GM12801 (cell line): ENCODE data around the gene MACROD1.

Experiments
- CTCF ChIP-seq: IDR thresholded peaks from one replicate; pipeline ENCODE4 v1.5.1; 2011; ENCODE audit warnings: control low read depth; ENCODE audit not compliant: insufficient read length; ENCODE audit errors: extremely low read depth

Gene MACROD1

DNA sequence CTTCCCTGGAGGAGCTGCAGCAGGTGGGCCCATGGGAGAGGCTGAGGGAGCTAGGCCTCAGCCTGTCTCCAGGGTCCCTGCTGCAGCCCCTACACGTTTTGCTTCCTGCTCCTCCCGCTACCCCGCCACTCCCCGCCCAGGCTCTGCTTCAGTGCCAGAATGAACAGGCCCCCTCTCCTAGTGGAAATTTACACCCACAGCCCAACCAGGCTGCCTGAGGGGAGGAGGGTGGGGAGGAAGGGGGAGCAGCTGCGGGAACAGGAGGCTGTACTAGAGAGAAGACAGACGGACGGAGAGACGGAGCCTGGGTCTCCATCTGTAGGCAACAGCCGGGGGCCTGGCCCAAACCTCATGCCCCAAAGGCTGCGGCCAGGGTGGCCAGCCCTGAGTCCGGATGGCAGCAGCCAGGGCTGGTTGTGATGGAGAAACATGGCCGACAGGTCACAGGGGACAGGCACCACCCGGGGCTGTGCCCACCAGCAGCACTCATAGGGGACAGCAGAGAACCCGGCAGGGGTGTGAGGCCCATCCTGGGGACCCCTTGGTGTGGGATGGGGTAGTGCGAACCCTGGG lies 109.6 kb downstream of the MACROD1 start:
- no peak for TF ChIP-seq CTCF

- no peak for TF ChIP-seq CTCF
Observed at GRCh38 chr11:64055077-64055476, 110.8 kb downstream of the MACROD1 start.

GRCh38 chr11:64053699-64054098 lies 112.2 kb downstream of the MACROD1 start:
- no peak for TF ChIP-seq CTCF

DNA sequence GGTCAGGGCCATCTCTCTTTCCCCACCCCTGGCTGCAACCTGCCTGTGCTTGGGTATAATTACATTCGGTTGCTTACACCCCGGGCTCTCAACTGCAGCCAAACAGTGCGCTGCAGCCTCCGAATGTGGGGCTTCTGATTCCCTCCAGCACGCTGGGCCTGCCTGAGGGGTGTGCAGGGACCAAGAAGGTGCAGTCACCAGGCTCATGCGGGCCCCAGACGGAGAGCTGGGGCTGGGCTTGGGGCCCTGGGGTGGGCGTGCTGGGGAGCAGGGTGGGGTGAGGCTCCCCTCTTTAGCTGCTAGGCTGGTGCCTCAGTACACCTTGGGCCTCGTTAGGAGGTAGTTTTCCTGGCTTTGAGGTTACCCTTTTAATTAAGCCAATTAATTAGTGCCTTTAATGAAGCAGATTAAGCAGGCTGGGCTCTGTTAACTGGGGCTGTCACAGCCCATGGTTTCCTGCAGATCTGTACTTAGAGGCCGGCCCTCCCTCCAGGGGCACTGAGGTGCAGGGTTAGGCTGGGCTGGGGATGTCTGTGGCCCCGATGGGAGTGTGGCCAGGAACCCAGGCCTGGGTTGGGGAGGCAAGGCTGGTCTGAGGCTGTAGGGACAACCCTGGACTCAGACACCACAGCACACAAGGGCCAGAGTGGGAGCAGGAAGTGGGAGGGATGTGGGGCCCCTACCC lies 112.8 kb downstream of the MACROD1 start:
- no peak for TF ChIP-seq CTCF

- TF ChIP-seq CTCF, result no peak
Observed at GRCh38 chr11:64052436-64052835, 113.5 kb downstream of the MACROD1 start.

GRCh38 chr11:64051297-64051696 lies 114.6 kb downstream of the MACROD1 start:
- TF ChIP-seq CTCF, result no peak

GRCh38 chr11:64049509-64049908 lies 116.4 kb downstream of the MACROD1 start:
- TF ChIP-seq CTCF, result no peak
